ENCODE results near the gene RCC2. TPM values are rescaled to one million over a fixed set of nuclear protein-coding genes. Genes with fewer than 3 reads are reported as not detected.

RCC2 gene
- total and polyA plus RNA-seq, 9 donors: 20.7 to 57.4 (median 39.0) TPM

GRCh38 chr1:17363351-17363750, 76.1 kb downstream of the RCC2 start:
- 85% methylated on average over 10 of the region's 12 CpGs for WGBS (ENCODE audit: insufficient coverage)
- Histone ChIP-seq H3K4me1 (ENCODE audit: control insufficient read depth, insufficient read depth, low read length) (no peaks in the 10 kb centered on the region), H3K27me3 (ENCODE audit: control insufficient read depth, insufficient read depth, low read length) (peaks cover 17% of the 10 kb centered on the region), H3K4me3 (ENCODE audit: low read length) (no peak overlapping the region), H3K36me3 (ENCODE audit: control insufficient read depth, insufficient read depth, low read length) (no peaks in the 10 kb centered on the region), H3K9me3 (replicated peaks; ENCODE audit: control insufficient read depth, low read depth, low read length) (peaks cover 4% of the 10 kb centered on the region), H3K27ac (ENCODE audit: low read length) (no peak overlapping the region)
- no peak for DNase-seq

- no peak for DNase-seq
- 69% methylated on average over 4 of the region's 4 CpGs for whole genome bisulfite sequencing (ENCODE audit: insufficient coverage)
- H3K36me3 ChIP-seq (ENCODE audit: control insufficient read depth, insufficient read depth, low read length): no peaks in the 10 kb centered on the region
- H3K4me3 ChIP-seq (ENCODE audit: low read length): no peak overlapping the region
- H3K27me3 ChIP-seq (ENCODE audit: control insufficient read depth, insufficient read depth, low read length): peaks cover 4% of the 10 kb centered on the region
- no peaks in the 10 kb centered on the region for H3K4me1 ChIP-seq (ENCODE audit: control insufficient read depth, insufficient read depth, low read length)
- H3K27ac ChIP-seq (ENCODE audit: low read length): no peak overlapping the region
- H3K9me3 ChIP-seq (replicated peaks; ENCODE audit: control insufficient read depth, low read depth, low read length): peaks cover 4% of the 10 kb centered on the region
Measured at GRCh38 chr1:17361687-17362086, 77.8 kb downstream of the RCC2 start.

- H3K27ac ChIP-seq (ENCODE audit: low read length): no peak overlapping the region
- no peaks in the 10 kb centered on the region for H3K4me1 ChIP-seq (ENCODE audit: control insufficient read depth, insufficient read depth, low read length)
- no peak overlapping the region for H3K4me3 ChIP-seq (ENCODE audit: low read length)
- H3K36me3 ChIP-seq (ENCODE audit: control insufficient read depth, insufficient read depth, low read length): no peaks in the 10 kb centered on the region
- WGBS (ENCODE audit: insufficient coverage): 74% methylated on average over 7 of the region's 11 CpGs
- H3K27me3 ChIP-seq (ENCODE audit: control insufficient read depth, insufficient read depth, low read length): no peaks in the 10 kb centered on the region
- DNase-seq: no peak
- H3K9me3 ChIP-seq (replicated peaks; ENCODE audit: control insufficient read depth, low read depth, low read length): peaks cover 4% of the 10 kb centered on the region
Measured at GRCh38 chr1:17360272-17360956, 79.1 kb downstream of the RCC2 start.

- H3K4me1 ChIP-seq (ENCODE audit: control insufficient read depth, insufficient read depth, low read length): no peaks in the 10 kb centered on the region
- no peak for DNase-seq
- WGBS (ENCODE audit: insufficient coverage): 54% methylated on average over 9 of the region's 9 CpGs
- H3K4me3 ChIP-seq (ENCODE audit: low read length): no peak overlapping the region
- peaks cover 4% of the 10 kb centered on the region for H3K9me3 ChIP-seq (replicated peaks; ENCODE audit: control insufficient read depth, low read depth, low read length)
- H3K27ac ChIP-seq (ENCODE audit: low read length): no peak overlapping the region
- H3K36me3 ChIP-seq (ENCODE audit: control insufficient read depth, insufficient read depth, low read length): no peaks in the 10 kb centered on the region
- no peaks in the 10 kb centered on the region for H3K27me3 ChIP-seq (ENCODE audit: control insufficient read depth, insufficient read depth, low read length)
Measured at GRCh38 chr1:17359808-17360207, 79.7 kb downstream of the RCC2 start.

- H3K27ac ChIP-seq (ENCODE audit: low read length): no peak overlapping the region
- no peaks in the 10 kb centered on the region for H3K36me3 ChIP-seq (ENCODE audit: control insufficient read depth, insufficient read depth, low read length)
- 45% methylated on average over 5 of the region's 11 CpGs for WGBS (ENCODE audit: insufficient coverage)
- H3K27me3 ChIP-seq (ENCODE audit: control insufficient read depth, insufficient read depth, low read length): no peaks in the 10 kb centered on the region
- H3K4me3 ChIP-seq (ENCODE audit: low read length): no peak overlapping the region
- no peaks in the 10 kb centered on the region for H3K4me1 ChIP-seq (ENCODE audit: control insufficient read depth, insufficient read depth, low read length)
- no peaks in the 10 kb centered on the region for H3K9me3 ChIP-seq (replicated peaks; ENCODE audit: control insufficient read depth, low read depth, low read length)
- DNase-seq: no peak
Measured at GRCh38 chr1:17359031-17359430, 80.4 kb downstream of the RCC2 start.

GRCh38 chr1:17358557-17358956, 80.9 kb downstream of the RCC2 start:
- no peak for DNase-seq
- no CpG with 5 or more reads among the region's 4 CpGs for WGBS (ENCODE audit: insufficient coverage)
- no peaks in the 10 kb centered on the region for H3K9me3 ChIP-seq (replicated peaks; ENCODE audit: control insufficient read depth, low read depth, low read length)
- no peak overlapping the region for H3K4me3 ChIP-seq (ENCODE audit: low read length)
- no peak overlapping the region for H3K27ac ChIP-seq (ENCODE audit: low read length)
- no peaks in the 10 kb centered on the region for H3K4me1 ChIP-seq (ENCODE audit: control insufficient read depth, insufficient read depth, low read length)
- no peaks in the 10 kb centered on the region for H3K27me3 ChIP-seq (ENCODE audit: control insufficient read depth, insufficient read depth, low read length)
- H3K36me3 ChIP-seq (ENCODE audit: control insufficient read depth, insufficient read depth, low read length): no peaks in the 10 kb centered on the region

Other genes with a start within 250 kb of the RCC2 start
- 0.13 TPM for gene PADI1, start 234.5 kb downstream of the RCC2 start, total RNA-seq
- gene PADI1, start 234.5 kb downstream of the RCC2 start, polyA plus RNA-seq (ENCODE audit: insufficient read depth in 1 of 8, insufficient read length in 8 of 8, low replicate concordance in 1 of 8): under 1 TPM; 0.13 to 0.91 (median 0.34) TPM
- gene PADI3, start 190.6 kb downstream of the RCC2 start, total RNA-seq: not detected
- under 1 TPM in 1 of 8 donors, not detected in 7; 0.05 TPM for gene PADI3, start 190.6 kb downstream of the RCC2 start, polyA plus RNA-seq (ENCODE audit: insufficient read depth in 1 of 8, insufficient read length in 8 of 8, low replicate concordance in 1 of 8)
- gene PADI4, start 131.5 kb downstream of the RCC2 start, total RNA-seq: 0.18 TPM
- 1 to 10 TPM in 3 of 8 donors, under 1 TPM in 5; 0.45 to 1.7 (median 1.00) TPM for gene PADI4, start 131.5 kb downstream of the RCC2 start, polyA plus RNA-seq (ENCODE audit: insufficient read depth in 1 of 8, insufficient read length in 8 of 8, low replicate concordance in 1 of 8)
- gene PADI6, start 67.5 kb downstream of the RCC2 start, total RNA-seq: not detected
- not detected for gene PADI6, start 67.5 kb downstream of the RCC2 start, polyA plus RNA-seq (ENCODE audit: insufficient read depth in 1 of 8, insufficient read length in 8 of 8, low replicate concordance in 1 of 8)
- gene ARHGEF10L, start 100.0 kb upstream of the RCC2 start, total RNA-seq: 14.1 TPM
- gene ARHGEF10L, start 100.0 kb upstream of the RCC2 start, polyA plus RNA-seq (ENCODE audit: insufficient read depth in 1 of 8, insufficient read length in 8 of 8, low replicate concordance in 1 of 8): 10 to 100 TPM; 17.0 to 24.5 (median 22.5) TPM